Activated naive CD4-positive, alpha-beta T cell treated with anti-CD3 and anti-CD28 coated beads, Interleukin-2, amount 50 U/mL, for 72 hours (primary cell): ENCODE measurements around the gene RBMS3. TPM values are rescaled to one million over a fixed set of nuclear protein-coding genes. Genes with fewer than 3 reads are reported as not detected.
A peak's percentile ranks its signal among the peaks of the same experiment; 100 is the strongest.

Source experiments
- ATAC-seq, 2 donors: fragments of 150-1000 bp; cut with Tn5 transposase; 2 replicates each; pipeline ENCODE4 v1.10.0; 2021; ENCODE audit warnings: mild to moderate bottlenecking in 2 of 2, moderate library complexity in 2 of 2
- DNase-seq, 2 donors: peaks; one replicate each; pipeline ENCODE4 v3.0.0; 2021 to 2022; ENCODE audit warnings: low spot score in 2 of 2
- H3K27ac Mint-ChIP-seq, 2 donors: one replicate each; pipeline ENCODE4 v1.8.0; 2022; ENCODE audit warnings: mild to moderate bottlenecking in 2 of 2, mixed read lengths in 2 of 2
- H3K36me3 Mint-ChIP-seq, 2 donors: one replicate each; pipeline ENCODE4 v1.8.0; 2022; ENCODE audit warnings: mixed read lengths in 2 of 2
- H3K9me3 Mint-ChIP-seq, 2 donors: one replicate each; pipeline ENCODE4 v1.8.0; 2022; ENCODE audit warnings: mixed read lengths in 2 of 2
- total RNA-seq, 2 donors: library from RNA; stranded (reverse); gene quantifications; one replicate each; pipeline ENCODE4 v1.2.3, GENCODE V29; 2022

The RBMS3 gene
- total RNA-seq, 2 donors from 2014 or later = 3.3 TPM; not detected in 1

DNA sequence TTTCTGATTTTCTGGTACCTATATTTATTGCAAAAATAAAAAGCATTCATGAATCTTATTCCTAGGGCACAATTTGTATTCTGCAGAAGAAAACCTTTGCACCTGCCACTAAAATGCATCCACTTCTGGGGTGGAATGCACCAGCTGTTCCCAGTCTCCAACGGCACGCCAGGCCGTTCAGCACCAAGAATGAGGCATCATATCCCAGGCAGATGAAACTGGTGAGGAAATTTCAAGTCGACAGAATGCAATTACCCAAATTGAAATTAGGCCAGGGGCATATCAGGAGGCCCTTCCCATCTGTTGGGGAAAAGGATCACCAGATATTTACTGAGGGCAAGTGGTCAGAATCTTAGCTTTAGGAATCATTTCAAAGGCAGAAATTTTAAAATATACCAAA, 13.6 kb upstream of the RBMS3 start:
- Mint-ChIP-seq H3K9me3 (no peaks in the 10 kb centered on the region), H3K27ac (no peak overlapping the region), H3K36me3 (no peaks in the 10 kb centered on the region)
- no peak for DNase-seq
- no peak for ATAC-seq

DNA sequence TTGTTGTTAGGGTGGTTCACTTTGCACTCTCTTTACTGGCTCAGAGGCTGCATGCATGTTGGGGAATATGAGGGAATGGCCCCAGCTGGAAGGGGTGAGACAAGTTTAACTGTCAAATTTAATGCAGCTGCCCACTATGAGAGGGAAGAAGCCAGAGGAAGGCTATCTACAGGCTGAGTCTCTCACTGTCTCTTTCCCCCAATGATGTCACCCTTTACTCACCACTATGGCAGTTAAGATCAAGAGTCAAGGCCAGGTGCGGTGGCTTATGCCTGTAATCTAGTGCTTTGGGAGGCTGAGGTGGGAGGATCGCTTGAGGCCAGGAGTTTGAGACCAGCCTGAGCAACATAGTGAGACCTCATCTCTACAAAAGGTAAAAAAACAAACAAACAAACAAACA, 12.2 kb upstream of the RBMS3 start:
- H3K36me3 Mint-ChIP-seq = no peaks in the 10 kb centered on the region
- ATAC-seq (no peak), DNase-seq (no peak)
- H3K9me3 Mint-ChIP-seq = no peaks in the 10 kb centered on the region
- H3K27ac Mint-ChIP-seq = no peak overlapping the region

DNA sequence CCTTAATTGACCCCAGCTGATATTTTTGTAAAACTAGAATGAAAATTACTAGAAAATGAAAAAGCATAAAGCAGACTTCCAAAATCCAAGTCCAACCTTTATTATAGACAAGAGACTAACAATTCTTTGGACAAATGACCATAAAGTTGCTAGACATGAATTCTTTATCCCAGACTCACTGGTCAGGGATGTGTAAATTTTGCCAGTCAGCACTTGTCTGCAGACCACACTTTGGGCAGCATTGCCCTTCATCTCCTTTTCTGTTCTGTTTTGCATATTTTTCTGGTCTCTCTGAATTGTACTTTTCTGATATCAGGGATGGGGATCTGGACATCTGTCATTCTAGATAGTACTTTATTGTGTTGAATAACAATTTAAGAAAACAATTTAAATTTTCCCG, 10.1 kb upstream of the RBMS3 start:
- H3K27ac Mint-ChIP-seq = no peak overlapping the region
- ATAC-seq (no peak), DNase-seq (no peak)
- no peaks in the 10 kb centered on the region for H3K36me3 Mint-ChIP-seq
- H3K9me3 Mint-ChIP-seq = no peaks in the 10 kb centered on the region

DNA sequence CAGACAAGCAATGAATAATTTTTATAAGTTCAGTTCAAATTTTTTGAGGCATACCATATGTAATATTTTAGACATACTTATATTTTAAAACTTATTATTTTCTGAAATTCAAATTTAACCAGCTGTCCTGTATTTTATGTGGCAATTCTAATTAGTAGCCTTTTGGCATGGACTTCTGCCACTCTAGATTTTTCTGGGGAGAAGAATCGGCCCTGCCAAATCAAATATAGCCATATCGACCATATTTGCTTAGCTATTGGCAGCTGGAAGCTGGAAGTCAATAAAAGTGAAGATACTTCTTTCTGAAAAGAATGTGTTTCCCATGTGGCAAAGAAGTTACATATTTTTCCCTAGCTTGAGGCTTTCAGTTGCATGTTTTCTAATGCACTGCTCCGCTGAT, 9.4 kb upstream of the RBMS3 start:
- ATAC-seq (no peak), DNase-seq (no peak)
- Mint-ChIP-seq H3K9me3 (no peaks in the 10 kb centered on the region), H3K27ac (no peak overlapping the region), H3K36me3 (no peaks in the 10 kb centered on the region)

DNA sequence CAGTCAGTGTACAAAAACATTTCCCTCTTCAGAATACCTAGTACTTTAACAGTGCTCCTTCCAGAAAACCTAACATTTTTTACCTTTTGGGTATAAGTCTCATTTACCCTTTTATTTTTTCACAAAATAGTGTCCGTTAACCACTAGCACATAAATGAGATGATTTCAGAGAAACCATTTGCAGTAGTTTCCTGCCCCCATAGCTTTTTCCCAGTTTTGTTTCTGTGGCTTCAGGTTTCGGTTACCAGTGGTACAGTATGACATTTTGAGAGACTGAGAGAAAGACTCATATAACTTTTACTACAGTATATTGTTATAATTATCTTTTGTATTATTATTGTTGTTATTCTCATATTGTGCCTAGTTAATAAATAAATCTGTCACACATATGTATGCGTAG, 6.2 kb upstream of the RBMS3 start:
- no peak for ATAC-seq
- no peak for DNase-seq
- no peaks in the 10 kb centered on the region for H3K36me3 Mint-ChIP-seq
- H3K9me3 Mint-ChIP-seq = no peaks in the 10 kb centered on the region
- H3K27ac Mint-ChIP-seq = no peak overlapping the region

DNA sequence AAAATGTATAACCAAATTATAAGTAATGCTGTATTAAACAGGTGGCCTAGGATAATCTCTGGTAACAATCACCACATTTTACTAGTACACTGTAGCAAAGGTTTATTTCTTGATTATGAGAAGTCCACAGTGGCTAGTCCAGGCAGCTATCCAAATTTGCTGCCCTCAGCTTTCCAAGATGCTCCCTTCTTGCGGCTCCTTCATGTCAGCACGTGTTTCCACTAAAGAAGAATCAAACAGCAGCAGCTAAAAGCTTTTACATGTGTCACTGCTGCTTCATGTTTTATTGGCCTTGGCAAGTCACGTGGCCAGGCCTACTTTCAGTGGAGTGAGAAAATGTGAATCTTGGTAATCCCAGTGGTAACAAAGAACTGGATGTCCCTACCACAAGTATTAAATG, 5.6 kb upstream of the RBMS3 start:
- ATAC-seq = no peak
- H3K36me3 Mint-ChIP-seq = no peaks in the 10 kb centered on the region
- no peak overlapping the region for H3K27ac Mint-ChIP-seq
- DNase-seq = no peak
- H3K9me3 Mint-ChIP-seq = no peaks in the 10 kb centered on the region

DNA sequence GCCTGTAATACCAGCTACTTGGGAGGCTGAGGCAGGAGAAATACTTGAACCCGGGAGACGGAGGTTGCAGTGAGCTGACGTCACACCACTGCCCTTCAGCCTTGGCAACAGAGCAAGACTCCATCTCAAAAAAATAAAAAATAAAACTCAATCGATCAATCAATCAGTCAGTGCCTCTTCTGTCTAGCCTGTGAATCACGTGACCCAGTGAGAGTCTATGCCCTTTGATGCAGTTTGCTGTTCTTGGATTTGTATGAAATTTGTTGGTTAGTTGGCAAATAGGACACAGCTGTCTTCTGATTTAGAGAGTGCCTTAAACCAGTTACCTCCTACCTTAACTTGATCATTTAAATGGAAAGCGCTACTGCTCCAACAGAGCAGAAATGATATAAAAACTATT, 3.6 kb upstream of the RBMS3 start:
- Mint-ChIP-seq H3K36me3 (no peaks in the 10 kb centered on the region), H3K9me3 (no peaks in the 10 kb centered on the region), H3K27ac (no peak overlapping the region)
- ATAC-seq (no peak), DNase-seq (no peak)

DNA sequence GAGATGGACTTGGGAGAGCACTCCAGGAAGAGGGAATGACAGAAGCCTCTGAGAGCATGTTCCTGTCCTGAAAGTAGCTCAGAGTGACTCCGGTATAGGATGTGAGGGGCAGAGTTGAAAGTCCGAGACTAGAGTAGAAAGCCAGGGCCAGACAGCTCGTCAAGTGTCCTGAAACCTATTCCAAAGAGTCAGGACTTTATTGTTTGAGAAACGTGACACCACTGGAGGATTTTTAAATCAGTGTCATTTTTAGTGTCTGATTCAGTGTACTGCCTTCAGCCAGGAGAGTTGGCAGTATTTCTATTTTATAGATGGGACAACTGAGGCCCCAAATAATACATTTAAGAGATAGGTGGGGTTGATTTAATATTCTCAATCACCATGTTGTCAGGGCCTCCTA, 1.6 kb upstream of the RBMS3 start:
- Mint-ChIP-seq H3K27ac (no peak overlapping the region), H3K9me3 (no peaks in the 10 kb centered on the region), H3K36me3 (no peaks in the 10 kb centered on the region)
- no peak for ATAC-seq
- no peak for DNase-seq

DNA sequence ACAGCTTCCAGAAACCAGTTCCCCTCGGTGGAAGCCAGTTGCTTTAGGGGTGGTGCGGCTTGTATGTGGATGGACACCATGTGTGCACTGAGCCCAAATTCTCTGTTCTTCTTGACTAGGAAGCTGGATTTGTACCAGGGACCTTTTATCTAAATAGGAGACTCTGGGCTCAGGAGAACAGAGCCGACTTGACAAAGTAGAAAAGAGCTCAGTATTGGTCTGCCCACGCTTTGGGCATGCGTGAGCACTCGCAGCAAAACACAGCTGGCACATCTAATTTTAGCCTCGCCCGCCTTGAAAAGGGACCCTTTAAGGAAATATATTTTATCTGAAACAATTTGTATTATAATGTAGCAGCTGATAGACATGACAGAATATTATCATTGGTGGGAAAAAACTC, 1.1 kb upstream of the RBMS3 start:
- no peak for ATAC-seq
- DNase-seq = no peak
- Mint-ChIP-seq H3K36me3 (no peaks in the 10 kb centered on the region), H3K27ac (no peak overlapping the region), H3K9me3 (no peaks in the 10 kb centered on the region)

DNA sequence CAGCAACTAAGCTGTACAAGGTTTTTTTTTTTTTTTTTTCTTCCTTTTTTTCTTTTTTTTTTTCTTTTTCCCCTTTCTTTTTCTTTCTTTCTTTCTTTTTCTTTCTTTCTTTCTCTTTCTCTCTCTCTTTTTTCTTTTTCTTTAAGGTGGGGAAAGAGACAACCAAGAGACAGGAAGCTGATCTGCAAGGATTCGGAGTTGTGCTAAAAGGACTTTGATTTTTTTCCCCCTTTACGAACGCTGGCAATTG, 148 bp downstream of the RBMS3 start:
- Mint-ChIP-seq H3K36me3 (peaks cover 0 to 4% of the 10 kb centered on the region in 2 donors), H3K9me3 (no peaks in the 10 kb centered on the region), H3K27ac (no peak overlapping the region)
- ATAC-seq = no peak
- no peak for DNase-seq

DNA sequence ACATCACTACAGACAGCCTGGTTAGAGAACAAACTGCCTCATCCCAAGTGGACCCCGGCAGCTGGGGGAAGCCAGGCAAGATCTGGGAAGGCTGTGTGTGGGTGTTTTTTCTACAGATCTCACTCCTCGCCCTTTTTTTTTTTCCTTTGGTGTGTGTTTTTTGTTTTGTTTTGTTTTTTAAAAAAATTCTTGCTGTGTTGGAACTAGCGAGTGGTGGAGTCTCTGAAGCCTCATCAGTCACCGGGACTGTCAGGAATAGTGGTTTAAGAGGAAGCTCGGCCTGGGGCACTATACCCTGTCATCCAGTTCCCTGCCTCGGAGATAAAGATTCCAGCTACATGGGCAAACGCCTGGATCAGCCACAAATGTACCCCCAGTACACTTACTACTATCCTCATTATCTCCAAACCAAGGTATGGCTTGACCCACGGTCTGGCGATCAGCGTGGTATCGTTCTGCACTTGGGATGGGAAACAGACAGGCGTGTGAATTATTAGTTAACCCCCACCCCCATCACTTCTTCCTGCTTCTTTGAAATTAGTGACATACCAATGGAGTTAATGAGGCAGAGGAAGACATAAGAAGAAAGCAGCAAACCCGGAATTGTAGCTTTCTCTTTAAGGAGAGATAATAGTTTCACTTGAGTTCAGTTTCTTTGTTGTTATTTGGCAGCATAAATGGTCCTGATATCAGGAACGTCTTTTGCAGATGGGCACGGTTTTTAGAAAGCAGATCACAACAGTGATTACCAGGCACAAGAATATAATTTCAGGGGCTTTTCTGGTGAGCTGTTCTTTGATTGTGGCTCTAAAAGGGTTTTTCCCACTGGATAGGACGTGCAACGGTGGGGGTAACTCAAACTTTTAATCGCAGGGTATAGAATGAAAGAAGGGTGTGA, 722 bp downstream of the RBMS3 start:
- peaks cover 0 to 4% of the 10 kb centered on the region in 2 donors for H3K36me3 Mint-ChIP-seq
- peak overlapping the region in 1 of 2 donors; percentile 72 for H3K27ac Mint-ChIP-seq
- DNase-seq = no peak
- peak; percentile 50 to 67 for ATAC-seq
- H3K9me3 Mint-ChIP-seq = no peaks in the 10 kb centered on the region

DNA sequence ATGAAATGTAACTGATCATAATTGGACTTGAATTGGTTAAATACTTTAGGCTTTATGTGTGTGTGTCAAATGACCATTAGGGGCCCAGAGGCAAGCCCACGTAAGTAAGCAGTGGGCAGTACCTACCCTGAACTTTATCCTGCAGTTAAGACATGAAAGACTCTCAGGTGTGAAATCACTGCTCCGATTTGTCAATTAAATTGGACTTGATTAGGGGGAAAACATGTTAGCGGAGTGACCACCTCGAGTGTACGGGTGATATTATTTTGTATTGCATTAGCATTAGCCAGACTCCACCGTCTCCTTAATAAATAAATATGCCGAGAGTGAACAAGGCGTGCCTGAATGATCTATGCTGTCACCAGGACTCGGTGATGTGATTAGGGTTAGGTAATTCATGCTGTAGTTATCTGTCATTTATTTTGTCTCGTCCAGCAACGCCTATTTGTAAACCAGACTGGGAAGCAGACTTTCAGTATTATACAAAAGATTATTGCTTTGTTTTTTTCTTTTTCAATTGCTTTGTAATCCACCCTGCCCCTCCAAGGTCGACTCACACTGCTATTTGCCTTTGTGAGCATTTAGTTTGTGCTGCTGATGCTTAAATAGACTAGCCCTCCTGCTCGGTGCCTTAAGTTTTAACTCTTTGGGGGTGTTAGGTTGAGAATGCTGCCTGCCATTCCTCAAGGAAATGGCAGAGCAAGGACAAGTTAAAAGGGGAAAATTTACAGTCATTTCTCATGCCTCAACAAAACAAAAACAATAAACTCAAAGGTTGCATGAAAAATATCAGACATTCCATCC, 1.8 kb downstream of the RBMS3 start:
- ATAC-seq = peak in 1 of 2 donors; percentile 12
- DNase-seq = no peak
- peak overlapping the region in 1 of 2 donors; percentile 51 for H3K27ac Mint-ChIP-seq
- no peaks in the 10 kb centered on the region for H3K9me3 Mint-ChIP-seq
- peaks cover 0 to 4% of the 10 kb centered on the region in 2 donors for H3K36me3 Mint-ChIP-seq

DNA sequence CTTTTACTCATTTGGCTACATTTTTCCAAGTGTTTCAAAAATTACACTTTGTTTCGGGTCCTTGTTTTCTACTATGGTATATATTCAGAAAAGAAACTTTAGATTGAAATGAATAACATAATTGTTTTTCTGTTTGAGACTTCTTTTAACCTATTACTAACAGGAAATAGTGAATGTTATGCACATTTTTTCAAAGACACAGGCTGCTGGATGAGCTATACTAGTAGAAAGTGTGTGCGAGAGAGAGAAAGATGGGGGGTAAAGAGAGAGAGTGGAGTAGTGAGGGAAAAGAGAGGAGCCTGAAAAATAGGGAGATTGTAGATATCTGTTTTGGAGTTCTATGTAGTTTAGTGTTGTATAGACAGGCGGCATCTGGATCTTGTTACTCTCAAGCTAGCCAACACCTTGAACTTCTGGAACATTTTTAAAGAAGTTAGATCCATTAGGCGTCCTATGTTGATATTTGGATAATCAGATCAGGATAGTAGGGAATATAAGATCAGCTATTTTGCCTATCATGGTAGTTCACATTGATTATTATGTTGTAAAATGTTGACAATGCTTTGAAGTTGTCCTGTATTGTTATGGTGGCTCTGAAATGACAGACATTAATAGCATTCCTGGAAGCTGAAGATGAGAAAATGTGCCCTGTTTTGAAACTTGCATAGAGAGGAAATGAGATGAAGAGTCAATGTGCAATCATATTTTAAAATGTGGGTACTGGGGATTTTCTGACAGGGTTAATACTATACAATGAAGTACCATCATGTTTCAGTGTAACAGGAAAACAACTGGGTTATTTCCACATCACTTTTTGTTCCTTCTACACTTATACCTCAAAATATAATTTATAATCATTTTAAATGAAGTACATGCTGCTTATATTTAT, 2.6 kb downstream of the RBMS3 start:
- no peaks in the 10 kb centered on the region for H3K9me3 Mint-ChIP-seq
- DNase-seq (no peak), ATAC-seq (peak in 1 of 2 donors; percentile 77)
- peak overlapping the region in 1 of 2 donors; percentile 19 for H3K27ac Mint-ChIP-seq
- H3K36me3 Mint-ChIP-seq = peaks cover 0 to 4% of the 10 kb centered on the region in 2 donors

DNA sequence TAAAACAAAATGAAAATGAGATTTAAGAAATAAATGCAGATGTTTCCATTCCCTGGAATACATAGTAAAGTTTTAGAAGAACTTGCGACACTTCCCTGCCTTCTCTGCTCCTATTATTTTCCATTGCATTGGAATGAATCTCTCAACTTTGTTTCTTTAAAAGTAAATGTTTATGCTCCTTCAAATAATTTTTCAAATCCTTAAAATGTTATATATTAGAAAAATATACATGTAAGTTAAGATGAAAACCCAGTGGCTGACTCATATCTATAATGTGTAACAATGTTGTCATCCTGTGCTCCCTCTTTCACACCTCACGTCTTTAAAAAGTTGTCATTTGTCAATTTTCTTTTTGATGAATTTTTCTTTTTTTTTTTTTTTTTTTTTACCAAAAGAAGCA, 3.6 kb downstream of the RBMS3 start:
- H3K36me3 Mint-ChIP-seq = peaks cover 0 to 4% of the 10 kb centered on the region in 2 donors
- DNase-seq (no peak), ATAC-seq (no peak)
- H3K27ac Mint-ChIP-seq = no peak overlapping the region
- H3K9me3 Mint-ChIP-seq = no peaks in the 10 kb centered on the region

DNA sequence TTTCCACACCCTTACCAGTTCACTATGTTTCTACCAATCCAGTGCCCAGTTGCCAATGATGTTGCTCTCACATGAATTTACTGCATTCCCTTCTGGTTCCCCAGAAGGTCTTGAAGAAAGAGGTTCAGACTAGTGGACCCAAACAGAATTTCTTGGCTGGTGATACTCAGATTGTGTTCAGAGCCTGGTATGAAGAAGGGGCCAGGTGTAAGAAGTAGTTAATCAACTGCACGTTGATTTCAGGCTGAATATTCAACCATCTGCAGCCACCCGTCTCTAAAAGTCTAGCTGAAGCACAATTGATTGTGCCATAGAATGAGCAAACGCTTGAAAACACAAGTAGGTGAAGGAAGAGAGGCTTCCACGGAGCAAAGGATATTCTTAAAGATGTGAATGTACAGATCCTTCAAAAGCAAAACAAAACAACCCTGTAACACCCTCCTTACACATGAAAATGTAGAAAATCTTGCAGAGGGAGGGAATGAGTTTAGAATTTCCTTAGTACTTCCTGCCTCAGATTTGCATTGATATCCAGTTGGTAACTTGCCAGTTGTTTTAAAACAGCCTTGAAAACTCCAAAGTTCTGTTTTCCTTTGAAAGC, 4.7 kb downstream of the RBMS3 start:
- ATAC-seq (no peak), DNase-seq (no peak)
- peaks cover 0 to 4% of the 10 kb centered on the region in 2 donors for H3K36me3 Mint-ChIP-seq
- H3K27ac Mint-ChIP-seq = no peak overlapping the region
- H3K9me3 Mint-ChIP-seq = no peaks in the 10 kb centered on the region

DNA sequence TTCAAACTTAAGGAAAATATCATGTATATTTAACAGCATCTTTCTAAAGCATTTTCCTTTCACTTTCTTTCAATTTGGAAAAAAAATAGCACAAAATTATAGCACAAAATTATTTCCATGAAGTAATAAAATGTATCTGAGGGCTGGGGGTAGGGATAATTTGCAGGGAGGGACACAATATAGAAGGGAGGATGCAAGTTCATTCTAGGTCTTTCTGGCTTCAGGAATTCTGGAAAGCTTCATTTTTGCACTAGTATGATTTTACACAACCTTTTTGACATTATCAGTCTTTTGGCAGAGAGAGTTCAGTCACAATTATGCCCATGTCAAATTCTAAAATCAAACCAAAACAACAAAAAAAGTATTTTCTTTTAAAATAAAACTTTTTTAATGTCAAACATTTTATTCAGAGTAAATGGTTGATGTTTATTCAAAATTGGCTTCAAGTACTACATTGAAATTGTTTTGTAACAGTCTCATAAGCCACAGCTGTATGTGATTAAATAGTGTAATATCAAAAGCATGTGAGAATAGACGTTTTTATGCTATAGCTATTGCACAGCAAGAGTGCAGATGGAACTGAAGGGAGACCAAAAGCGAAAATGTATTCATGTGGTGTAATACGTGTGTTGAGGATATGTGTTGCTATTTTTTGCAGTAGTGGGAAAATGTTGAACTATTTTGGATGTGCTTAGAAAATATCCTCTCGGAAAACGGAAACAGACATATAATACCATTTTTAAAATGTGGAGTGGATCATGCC, 5.8 kb downstream of the RBMS3 start:
- no peak for ATAC-seq
- H3K27ac Mint-ChIP-seq = no peak overlapping the region
- peaks cover 0 to 4% of the 10 kb centered on the region in 2 donors for H3K36me3 Mint-ChIP-seq
- DNase-seq = no peak
- no peaks in the 10 kb centered on the region for H3K9me3 Mint-ChIP-seq
